GM03348 (cell line): ENCODE measurements around the gene RAB15.
"Not testable (repeated sequence)": the region's sequence is repeated elsewhere in the genome, so short reads cannot be mapped to it uniquely, and the experiment has no call there.

ENCODE experiments used
- DNase-seq: peaks from one replicate; pipeline ENCODE4 v3.0.0; 2012; ENCODE audit warnings: low spot score

Gene RAB15

DNA sequence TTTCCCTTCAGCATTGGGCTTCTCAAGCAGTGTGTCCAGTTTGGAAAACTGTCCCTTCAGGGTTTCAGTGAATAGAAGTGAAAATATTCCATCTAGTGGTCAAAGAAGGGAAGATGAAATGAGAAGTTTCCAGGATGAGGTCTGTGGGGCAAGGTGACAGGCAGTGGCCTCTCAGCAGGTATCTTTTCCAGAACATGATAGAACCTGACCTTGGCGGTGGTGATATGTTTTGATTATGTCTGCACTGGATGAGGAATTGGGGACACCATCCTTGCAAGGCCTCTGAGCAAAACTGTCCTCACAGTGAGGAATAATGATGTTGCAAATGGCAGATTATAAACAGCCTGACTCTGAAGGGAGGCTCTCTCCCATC lies 34.3 kb downstream of the RAB15 start:
- peak; percentile 35 for DNase-seq

DNA sequence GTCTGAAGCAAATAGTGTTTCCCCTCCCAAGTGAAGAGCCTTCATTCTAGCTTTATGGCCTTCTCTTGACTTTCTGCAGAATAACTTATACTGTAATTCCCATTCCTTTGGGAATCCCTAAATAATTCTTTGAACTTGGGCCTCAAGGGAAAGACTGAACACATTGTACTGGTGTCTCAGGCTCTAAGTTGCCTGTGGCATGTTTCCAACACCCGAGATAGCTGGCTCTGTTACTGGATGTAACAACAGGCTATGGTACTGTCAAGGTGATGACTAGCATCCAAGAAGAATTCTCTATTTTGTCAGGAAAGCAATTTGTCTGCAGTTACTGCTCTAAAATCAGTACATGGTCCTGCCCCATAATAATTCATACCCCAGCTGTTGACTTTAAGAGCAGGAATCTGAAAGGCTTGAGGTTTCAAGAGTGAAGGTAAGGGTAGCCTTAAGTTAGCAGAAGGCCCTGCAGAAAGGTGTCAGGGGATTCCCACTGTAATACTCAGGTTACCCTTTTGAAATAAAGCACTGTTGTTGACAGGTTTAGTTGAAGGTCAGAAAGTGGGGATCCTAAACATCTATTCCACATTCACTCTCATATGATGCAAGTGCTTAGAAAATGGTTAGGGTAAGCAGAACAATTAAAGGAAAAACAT lies 34.8 kb downstream of the RAB15 start:
- no peak for DNase-seq

DNA sequence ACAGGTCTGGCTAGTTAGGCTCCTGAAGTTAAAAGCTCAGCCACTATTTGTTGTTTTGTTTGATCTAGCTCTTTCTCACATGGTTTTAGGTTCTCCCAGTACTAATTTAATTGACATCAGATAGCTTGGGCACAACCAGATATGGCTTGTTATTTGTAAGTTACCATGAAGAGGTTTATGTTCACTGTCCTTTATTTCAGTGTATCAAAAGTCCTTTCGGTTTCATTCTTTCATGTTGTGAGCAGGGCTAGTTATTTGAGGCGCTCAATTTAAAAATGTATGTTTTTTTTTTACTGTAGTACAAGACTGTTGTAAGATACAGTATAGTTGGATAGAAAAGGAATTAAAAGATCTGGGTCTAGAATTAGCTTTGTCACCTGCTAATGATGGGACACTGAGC lies 36.6 kb downstream of the RAB15 start:
- DNase-seq, result no peak

DNA sequence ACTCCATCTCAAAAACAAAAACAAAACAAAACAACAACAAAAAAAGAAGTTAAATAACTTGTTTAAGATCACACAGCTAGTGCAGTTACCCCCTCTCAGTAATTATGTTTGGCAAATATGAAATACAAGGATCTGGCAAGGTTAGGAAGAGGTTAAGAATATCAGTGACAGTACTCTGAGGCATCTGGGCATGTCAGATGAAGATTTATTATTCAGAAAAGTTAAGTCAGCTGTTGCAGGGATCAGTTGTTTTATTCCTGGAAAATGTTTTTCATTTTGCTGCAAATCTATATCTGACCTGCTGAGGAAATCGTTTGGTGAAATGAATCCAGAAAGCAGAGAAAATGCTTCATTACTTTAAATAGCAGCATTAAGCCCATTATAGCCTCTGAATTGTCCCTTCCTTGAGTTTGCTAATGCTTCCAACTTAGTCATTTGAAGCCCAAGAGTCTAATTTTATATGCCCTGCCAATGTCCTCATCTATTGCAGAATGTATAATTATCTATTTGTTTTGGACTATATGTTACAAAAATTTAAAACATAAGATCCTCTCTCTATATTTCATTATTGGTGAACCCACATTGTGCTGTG lies 37.7 kb downstream of the RAB15 start:
- DNase-seq, result no peak

DNA sequence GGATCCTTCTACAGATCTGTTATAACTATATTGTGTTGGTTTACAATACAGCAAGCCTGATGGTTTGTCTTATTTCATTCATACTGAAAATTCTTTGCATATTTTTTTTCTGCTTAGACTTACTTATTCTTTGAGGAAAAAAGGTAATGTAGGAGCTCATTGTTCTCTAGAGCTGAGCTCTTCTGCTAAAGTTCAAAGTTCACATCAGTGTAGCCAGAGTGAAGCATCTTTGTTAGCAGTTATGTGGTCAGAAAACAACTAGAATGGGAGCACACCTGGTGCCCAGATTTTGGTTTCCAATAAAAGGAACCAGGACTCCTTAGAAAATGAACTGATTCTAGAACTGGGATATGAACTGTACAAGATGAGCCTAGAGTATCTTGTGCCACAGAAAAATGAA lies 39.9 kb downstream of the RAB15 start:
- no peak for DNase-seq

DNA sequence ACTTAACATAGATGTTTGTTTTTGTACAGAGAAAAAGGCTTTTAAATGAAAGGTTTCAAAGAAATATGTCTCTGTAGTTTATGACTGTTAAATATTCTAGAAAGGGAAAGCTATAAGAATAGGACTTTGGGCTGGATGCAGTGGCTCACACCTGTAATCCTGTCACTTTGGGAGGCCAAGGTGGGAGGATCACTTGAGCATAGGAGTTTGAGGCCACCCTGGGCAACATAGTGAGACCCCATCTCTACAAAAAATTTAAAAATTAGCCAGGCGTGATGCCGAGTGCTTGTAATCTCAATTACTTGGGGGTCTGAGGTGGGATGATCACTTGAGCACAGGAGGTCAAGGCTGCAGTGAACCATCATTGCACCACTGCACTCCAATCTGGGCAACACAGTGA lies 41.0 kb downstream of the RAB15 start:
- DNase-seq, result no peak

DNA sequence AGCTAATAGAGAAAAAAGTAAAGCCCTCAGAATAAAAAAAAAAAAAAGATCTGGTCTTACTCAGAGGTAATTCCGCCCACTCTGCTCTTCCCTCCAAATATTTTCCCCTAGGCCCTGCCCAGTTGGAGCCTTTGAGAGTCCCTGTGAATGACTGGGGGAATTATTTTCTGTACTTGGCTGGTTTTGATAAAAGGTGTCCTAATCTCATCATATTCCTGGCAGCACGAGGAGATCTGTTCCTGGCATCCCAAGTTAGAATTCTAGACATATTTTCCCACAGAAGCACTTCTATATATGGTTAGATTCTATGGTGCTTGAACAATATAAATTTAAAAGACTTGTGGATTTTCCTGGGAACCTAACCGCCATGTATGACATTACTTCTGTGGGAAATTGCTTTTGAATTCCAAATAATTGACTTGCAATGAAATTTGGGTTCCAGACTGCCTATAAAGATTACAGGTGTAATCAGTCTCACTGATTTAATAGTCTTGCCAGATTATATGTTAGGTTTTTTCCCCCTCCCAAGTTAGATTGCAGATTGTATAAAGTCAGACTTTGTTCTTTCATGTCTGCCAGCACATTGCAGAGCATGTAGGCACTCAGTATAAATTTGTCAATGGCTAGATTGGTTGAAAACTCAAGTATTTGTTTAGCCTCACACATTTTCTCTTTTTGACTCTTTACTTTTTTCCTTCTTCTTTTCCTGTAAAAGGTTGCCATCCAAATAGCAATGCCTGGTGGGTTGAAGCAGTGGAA lies 41.9 kb downstream of the RAB15 start:
- no peak for DNase-seq

DNA sequence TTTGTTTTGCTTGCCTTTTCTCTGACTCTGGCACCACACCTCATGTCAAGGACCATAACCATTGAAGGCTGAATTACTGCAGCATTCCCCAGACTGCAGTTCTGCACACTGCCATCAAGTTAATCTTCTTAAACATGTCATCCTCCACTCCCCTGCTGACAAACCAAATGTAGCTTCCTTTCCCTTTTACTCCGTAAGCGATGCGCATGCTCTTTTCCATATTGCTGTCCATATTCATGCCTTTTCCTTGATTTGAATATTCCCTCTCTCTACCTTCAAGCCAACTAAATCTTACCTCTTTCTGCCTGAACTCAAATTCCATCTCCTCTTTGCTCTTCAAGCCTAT lies 43.1 kb downstream of the RAB15 start:
- no peak for DNase-seq

DNA sequence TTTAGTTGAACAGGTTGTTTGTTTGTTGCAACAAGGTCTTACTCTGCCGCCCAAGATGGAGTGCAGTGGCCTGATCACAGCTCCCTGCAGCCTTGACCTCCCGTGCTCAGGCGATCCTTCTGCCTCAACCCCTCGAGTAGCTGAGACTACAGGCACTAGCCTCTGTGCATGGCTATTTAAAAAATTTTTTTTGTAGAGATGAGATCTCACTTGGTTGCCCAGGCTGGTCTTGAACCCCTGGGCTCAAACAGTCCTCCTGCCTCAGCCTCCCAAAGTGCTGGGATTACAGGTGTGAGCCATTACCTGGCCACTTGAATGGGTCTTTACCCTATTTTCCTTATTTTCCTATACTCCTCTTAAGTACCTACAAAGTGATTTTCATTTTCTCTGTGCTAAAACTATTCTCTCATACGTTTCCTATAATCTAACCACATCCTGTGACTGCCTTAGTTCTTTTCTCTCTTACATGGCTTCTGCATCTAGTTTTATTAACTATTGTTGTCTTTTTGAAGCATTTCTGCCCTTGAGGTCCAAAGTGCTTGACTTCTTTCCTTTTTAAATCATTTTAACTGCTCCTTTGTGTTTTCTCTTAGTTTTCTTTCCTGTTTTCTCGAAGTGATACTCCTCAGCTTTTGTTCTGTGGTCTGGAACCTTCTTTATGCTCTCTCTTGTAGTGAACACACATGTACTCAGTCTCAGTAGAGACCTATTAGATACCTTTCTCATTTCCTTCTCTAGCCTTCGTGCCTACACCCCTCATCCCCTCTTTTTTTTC lies 43.7 kb downstream of the RAB15 start:
- DNase-seq, result no peak

DNA sequence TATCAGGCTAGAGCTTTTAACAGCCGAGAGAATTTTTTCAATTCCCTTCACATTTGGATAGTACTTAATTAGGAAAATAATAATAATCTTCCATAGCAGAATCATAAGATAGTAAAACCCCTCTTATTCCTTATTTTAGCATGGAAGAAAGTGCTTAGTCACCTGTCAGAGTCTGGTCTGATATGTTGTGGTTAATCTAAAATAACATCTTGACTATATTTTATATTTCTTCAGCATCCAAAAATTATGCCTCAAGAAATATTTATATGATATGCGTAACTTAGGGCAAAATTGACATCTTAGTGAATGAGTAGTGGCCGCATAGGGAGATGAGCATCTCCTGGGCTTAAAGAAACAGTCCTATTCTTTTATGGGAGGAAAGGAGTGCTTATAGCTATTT lies 45.1 kb downstream of the RAB15 start:
- no peak for DNase-seq

DNA sequence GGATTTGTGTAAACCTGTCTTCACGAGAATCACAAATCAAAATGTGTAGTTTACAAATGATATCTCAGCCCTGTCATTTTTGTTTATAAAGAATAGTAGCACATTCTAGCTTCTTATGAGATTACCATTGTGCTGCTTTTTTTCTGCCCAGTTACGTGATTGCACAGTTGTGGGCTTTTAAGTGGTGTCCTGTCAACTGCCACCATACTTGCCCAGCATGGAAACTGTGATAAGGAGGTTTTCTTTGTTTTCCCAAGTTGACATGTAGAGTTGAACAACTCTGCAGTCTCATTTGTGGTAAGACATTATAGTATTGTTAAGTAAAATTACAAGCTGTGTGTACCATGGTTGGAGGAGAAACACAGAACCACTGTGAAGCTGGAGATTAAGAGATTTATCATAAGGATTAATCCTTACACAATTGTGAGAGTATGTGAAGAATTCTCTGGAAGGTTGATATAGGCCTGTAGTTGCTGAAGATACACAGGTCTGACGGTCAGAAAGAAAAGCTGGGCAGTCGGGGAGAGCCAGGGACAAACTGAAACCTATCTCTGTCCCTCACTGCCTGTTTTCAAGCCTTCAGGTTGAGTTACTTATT lies 45.6 kb downstream of the RAB15 start:
- DNase-seq, result no peak

DNA sequence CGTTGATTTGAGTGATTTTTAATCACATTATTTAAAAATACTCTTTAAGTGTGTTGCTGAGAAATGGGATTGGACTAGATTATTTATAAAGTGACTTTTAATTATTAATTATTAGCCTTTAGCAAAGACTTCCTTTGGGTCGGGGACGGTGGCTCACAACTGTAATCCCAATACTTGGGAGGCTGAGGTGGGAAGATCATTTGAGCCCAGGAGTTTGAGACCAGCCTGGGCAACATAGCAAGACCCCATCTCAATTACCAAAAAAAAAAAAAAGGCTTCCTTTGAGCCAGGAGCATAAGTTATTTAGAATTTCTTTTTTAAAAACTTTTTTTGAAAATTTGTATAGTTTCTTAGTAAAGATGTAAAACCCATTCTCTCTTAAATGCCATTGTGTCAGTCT lies 49.1 kb downstream of the RAB15 start:
- no peak for DNase-seq

DNA sequence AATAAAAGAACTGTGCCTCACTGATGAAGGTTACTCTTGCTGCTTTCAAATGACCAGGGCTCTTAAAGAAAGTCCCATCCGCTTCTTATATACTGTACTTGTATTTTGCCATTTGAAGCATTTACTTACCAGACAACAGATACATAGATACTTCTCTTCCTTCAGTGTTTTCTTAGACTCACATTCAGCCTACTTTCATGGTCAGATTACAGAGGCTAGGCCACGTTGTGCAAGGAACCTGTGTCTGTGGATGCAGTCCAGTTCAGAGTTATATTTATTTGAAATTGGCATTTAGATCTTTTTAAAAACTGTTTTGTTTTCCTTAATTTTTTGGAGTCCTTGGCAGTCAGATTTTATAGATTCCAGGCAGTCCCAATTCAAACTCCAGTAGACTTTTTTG lies 51.7 kb downstream of the RAB15 start:
- DNase-seq, result no peak

DNA sequence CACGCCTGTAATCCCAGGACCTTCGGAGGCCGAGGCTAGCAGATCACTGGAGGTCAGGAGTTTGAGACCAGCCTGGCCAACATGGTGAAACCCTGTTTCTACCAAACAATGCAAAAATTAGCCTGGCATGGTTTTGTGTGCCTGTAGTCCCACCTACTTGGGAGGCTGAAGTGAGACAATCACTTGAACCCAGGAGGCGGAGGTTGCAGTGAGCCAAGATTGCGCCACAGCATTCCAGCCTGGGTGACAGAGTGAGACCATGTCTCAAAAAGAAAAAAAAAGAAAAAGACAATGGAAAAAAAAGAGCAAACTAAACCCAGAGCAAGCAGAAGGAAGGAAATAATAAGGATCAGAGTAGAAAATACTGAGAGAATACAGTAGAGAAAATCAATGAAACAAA lies 52.5 kb downstream of the RAB15 start:
- DNase-seq, result no peak

DNA sequence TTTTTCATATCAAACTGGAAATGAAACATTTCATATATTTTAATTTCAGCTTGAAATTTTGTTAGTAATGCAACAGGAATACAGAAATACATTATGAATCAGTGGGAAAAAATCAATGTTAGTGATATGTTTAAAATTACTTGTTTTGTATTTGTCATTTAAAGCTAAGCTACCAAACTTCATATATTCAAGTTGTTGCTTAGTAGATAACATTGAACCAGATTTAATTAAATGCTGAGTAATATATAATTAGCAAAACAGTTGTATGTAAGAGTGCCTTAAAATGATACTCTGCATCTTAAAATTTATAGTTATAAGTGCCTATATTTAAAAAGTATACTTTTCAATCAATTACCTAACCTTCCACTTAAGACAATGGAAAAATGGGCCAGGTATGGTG lies 52.9 kb downstream of the RAB15 start:
- DNase-seq, result no peak

DNA sequence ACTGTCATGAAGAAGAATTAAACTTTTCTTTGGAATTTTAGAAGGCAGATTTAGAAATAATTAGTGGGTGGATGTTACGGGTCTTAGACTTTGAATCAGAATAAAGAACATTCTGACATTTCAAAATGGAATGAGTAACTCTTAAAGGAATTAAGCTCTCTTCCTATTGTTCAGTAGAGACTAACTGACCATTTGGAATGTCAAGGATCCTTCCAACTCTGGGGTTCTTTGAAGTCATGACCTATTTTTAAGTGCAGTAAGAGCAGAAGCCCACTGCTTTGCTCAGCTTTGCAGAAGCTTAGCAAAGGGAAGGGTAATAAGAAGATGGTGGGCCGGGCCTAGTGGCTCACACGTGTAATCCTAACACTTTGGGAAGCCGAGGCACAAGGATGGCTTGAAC lies 53.9 kb downstream of the RAB15 start:
- peak; percentile 54 for DNase-seq

DNA sequence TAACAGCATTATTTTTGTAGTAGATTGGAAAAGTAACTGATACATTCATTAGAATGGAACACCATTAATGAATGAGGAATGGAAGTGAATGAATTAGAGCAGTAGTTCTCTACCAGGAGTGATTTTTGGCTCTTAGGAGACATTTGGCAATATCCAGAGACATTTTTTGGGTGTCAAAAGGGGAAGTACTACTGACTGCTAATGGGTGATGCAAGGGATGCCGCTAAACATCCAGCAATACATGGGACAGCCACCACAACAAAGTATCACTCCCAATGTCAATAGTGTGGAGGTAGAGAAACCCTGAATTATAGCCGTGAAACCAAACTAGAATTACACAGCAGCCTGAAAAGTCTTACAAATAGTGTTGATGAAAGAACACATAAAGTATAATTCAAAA lies 56.3 kb downstream of the RAB15 start:
- no peak for DNase-seq

DNA sequence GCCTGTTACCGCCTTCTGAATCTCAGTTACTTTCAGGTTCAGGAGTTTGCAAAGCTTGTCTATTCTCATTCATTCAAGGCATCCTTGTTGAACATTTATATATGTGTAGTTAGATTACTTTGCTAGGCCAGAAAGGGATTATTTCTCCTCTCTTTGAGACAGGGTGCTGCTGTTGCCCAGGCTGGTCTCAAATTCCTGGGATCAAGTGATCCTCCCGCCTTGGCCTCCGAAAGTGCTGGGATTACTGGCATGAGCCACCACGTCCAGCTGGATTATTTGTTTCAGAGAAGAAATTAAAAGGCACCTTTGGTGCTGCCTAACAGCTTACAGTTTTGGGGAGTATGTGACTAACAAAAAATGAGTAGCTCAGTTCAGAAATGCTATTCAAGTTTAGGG lies 57.1 kb downstream of the RAB15 start:
- DNase-seq, result no peak

DNA sequence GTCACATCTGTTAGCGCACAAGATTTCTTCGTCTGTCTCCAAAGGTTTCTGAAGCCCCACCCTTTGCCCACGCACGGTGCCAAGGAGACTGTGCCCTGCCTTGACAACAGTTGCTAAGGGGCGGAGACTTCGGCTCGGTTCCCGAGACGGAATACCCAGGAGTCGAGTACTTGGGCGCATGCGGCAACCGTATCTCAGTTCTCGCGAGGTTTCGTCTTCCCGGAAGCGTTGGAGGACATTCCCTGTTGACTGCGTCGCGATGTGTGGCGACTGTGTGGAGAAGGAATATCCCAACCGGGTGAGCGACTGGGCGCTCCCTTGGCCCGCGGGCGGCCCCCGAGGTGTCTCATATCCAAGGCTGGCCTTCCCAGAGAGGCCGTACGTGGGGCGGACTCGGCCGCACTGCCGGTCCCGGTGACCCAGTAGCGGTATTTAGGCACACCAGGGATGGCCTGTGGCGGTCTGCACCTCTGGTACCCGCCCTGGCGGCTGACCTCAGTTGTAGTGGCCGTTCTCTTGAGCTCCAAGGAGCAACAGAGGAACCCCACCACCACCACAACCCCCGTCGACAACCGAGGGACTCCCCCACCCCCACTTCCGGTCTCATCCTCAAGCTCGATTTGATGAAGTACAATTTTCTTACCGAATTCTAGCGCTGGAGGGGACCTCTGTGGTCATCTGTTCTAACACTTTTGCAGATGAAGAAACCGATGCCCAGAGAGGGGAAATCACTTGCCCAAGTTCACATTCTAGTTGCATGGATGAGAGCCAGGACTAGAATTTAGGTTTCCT lies 57.7 kb downstream of the RAB15 start, which contains the start of gene CHURC1:
Gene CHURC1, plus strand, starts transcription at position 219 of the 792 bp plus-strand sequence. Its CDS starts 41 bp downstream, at position 260.
- DNase-seq, result peak; percentile 97

DNA sequence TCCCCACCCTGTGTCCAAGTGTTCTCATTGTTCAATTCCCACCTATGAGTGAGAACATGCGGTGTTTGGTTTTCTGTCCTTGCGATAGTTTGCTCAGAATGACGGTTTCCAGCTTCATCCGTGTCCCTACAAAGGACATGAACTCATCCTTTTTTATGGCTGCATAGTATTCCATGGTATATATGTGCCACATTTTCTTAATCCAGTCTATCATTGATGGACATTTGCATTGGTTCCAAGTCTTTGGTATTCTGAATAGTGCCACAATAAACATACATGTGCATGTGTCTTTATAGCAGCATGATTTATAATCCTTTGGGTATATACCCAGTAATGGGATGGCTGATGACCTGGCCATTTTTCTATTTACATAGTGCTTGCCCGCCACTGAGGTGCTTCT lies 58.7 kb downstream of the RAB15 start:
- not testable (repeated sequence) for DNase-seq

DNA sequence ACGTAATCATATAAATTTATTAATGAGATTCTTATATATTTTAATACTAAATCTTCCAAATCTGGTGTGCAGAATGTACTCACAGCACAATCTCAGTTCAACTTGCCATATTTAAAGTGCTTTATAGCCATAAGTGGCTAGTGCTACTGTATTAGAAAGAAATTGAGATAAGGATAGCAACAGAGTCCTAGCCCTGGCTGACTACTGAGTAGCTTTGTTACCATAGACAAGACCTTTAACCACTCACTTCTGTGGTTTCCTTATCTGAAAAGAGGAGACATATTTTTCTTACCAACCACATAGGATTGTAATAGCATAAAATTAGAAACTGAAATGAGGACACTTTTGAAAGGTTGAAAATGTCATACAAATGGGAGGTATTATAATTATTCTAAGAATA lies 59.9 kb downstream of the RAB15 start:
- no peak for DNase-seq
